GM19238 (cell line): ENCODE data around the gene MEGF11.

Experiments used
- DNase-seq: peaks from one replicate; pipeline ENCODE4 v3.0.0; 2011; ENCODE audit warnings: low spot score; ENCODE audit not compliant: insufficient read length

Gene MEGF11

DNA sequence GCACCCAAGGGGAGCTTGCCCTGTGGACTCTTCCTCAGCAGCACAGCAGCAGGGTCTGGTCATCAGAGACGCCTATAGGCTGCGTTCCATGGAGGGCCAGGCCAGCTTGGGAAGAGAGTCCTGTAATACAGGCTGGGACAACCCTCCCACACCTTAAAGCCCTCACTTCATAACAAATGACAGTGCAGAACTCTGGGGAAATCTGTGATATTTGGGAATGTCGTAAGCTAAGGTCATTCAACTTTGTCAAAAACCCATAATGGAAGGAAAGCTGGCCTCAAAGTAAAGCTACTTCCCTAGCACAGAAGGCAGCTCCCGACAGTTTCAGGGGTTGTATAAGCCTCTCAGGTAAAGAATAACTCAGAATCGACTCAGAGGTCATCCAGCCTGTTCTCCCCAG lies 133.1 kb downstream of the MEGF11 start:
- DNase-seq: no peak

DNA sequence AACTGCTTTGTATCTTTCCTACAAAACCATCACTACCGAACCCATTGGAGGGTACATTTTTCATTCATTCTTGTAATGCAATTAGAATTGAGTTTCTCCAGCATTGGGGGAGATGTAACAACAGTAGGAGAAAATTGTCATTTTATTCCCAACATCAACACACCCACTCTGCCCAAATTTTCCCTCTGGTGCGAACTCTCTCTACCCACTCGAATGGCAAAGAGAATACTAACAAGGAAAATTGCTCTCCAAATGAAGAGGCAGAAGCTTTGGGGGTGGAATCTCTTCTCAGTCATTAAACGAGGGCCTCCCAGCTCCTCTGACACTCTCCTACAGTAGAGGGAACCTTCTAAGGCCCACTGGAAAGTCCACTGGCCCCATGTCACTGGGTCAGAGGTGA lies 135.7 kb downstream of the MEGF11 start:
- no peak for DNase-seq

DNA sequence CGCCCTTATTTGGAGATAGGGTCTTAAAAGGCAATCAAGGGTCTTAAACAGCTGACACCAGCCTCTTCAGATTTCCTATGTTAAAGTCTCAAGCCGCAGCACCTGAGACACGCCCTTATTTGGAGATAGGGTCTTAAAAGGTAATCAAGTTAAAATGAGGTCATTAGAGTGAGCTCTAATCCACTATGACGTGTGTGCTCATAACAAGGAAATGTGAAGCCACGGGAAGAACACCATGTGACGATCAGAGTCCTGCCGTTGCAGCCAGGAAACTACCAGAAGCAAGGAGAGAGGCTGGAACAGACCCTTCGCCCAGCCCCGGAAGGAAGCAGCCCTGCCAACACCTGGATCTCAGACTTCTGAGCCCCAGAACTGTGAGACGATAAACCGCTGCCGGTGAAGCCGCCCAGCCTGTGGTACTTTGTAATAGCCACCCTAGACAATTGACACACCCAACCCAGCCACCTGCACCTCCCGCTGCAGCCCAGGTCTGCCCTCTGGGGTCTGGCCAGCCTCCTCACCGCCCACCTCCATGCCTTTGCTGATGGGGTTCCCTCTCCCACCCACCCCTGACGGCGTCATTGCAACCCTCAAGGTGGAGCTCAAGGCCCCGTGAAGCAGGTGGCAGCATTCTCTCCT lies 137.9 kb downstream of the MEGF11 start:
- DNase-seq: no peak

DNA sequence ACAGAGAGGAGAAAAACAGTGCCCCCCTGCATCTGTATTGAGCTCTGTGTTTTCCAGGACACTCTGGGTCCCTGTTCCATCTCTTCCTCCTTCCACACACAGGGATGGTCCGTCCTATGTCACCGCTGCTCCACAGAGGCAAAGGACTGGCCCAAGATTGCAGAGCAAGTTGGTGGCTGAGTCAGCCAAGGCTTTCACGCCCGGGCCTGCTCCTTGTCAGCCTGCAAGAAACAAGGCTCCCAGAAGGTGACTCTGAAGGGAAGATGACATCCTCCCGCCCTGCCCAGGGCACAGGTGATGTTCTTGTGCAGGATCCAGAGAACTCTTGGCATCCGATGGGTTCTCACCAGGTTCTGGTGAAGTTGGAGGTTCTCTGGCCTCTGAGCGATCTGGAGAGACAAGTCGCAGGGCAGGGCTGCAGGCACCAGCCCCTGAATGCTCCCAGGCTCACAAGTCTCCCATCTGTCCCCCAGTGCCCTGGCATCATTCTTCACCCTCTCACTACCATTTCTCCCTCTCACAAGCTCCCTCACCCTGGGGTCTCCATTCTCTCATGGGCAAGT lies 138.6 kb downstream of the MEGF11 start:
- no peak for DNase-seq

DNA sequence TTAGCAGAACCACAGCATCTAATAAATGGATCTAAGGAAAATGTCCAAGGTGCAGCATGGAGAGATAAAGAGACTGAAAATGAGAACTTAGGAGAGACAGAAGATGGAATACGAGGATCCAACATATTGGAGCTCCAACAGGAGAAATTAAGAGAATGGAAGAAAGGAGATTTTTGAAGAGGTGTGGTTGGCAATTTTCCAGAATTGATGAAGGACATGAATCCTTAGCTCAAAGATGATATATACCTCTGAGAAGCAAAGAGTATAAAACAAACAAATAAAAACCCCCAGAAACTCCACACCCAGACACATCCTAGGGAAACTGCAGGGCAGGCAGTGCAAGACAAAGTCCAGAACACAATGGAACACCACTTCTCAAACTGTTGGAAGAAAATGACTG lies 141.2 kb downstream of the MEGF11 start:
- no peak for DNase-seq

DNA sequence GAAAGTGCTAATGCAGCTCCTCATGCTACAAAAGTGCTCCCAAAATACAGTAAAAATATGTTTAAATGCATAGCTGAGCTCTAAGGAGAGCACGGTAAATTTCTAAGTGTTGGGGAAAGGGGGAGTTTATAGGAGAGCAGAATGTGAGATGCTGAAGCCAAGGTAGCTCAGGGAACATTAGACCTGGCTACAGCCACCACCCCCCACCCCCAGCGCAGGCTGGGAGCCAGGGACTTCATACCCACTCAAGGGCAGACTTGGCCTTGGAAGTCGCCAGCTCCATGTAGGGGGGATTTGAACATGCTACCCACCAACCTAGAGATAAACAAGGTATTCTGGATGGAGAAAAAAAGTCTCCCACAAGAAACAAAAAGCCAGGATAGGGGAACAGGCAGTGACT lies 142.2 kb downstream of the MEGF11 start:
- no peak for DNase-seq

DNA sequence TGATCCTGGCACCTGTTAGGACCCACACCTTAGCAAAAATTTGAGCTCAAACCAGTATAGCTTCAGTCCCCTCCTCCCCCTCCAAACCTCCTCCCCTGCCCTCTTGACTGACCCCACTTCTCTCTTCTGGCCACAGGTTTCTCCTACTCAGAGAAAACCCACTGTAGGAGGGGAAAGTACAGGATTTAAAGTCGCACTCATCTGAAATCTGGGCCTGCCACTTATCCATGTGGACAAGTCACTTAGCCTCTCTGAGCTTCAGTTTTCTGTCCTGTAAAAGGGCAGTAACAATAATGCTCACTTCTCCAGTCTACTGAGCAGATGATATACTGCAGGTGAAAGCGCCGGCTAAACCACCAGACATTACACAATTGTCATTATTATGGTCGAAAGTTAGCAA lies 142.7 kb downstream of the MEGF11 start:
- no peak for DNase-seq

DNA sequence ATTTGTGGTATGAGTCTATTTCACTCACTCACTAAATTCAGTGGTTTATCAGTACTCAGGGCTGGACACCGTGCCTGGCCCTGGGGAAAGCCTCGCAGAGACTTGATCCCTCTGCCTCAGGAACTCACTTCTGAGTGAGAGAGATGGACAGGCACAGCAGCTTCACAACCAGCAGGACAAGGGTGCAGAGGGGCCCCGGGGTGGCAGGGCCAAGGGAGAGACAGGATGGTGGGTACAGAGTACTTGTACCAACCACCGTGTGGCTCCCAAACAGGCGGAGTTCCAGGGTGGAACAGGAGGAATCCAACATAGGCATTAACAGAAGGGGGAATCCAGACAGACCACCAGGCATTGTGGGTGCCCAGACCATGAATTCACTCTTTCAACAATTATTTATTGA lies 143.7 kb downstream of the MEGF11 start:
- DNase-seq: no peak

DNA sequence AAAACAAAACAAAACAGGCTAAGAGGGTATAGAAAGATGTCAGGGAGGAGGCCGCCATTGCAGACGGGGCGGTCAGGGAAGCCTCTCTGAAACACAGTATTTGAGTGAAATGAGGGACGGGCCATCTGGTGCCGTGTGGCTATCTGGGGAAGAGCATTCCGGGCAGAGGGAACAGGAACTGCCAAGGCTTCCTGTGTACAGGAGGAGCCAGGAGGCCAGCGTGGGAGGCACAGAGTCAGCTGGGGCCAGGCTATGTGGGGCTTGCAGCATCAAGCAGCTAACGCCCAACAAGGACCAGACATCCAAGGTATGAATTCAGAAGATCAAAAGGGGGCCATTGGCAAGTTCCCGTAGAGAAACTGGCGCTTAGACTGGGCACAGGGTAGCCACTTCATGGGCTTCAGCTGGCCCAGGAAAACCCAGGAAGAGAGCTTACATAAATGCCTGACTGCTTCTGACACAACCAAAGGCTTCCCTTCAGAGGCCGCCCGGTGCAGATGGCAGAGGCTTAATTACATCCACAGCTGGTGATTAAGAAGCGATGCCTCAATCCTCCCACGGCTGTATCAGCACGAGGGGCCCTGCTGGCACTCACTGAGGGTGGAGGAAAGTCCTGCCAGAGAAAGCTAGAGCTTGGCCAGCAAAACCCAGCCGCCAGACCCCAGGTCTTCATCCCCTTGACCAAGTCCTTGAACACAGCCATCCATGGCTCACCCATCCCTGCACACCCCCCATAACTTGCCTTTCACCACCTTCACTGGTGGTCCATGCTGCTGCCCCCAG lies 144.9 kb downstream of the MEGF11 start:
- DNase-seq: no peak

DNA sequence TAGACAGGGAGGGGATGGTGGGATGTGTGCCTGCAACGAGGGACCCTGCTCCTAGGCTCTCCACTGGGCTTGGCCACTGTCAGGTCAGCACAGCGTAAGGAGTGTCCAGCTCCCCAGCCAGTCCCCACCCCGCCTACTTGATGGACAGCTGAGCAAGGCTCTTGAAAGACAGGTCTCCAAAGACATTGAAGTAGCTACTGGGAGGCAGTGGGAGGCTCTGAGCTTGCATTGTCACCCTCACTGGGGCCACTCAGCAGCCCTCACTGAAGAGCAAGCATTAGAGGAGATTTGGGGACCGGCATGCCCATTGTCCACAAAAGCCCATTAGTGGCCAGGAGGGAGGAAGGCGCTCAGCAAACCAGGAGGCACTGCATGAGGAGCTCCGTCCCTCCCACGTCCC lies 146.5 kb downstream of the MEGF11 start:
- no peak for DNase-seq

DNA sequence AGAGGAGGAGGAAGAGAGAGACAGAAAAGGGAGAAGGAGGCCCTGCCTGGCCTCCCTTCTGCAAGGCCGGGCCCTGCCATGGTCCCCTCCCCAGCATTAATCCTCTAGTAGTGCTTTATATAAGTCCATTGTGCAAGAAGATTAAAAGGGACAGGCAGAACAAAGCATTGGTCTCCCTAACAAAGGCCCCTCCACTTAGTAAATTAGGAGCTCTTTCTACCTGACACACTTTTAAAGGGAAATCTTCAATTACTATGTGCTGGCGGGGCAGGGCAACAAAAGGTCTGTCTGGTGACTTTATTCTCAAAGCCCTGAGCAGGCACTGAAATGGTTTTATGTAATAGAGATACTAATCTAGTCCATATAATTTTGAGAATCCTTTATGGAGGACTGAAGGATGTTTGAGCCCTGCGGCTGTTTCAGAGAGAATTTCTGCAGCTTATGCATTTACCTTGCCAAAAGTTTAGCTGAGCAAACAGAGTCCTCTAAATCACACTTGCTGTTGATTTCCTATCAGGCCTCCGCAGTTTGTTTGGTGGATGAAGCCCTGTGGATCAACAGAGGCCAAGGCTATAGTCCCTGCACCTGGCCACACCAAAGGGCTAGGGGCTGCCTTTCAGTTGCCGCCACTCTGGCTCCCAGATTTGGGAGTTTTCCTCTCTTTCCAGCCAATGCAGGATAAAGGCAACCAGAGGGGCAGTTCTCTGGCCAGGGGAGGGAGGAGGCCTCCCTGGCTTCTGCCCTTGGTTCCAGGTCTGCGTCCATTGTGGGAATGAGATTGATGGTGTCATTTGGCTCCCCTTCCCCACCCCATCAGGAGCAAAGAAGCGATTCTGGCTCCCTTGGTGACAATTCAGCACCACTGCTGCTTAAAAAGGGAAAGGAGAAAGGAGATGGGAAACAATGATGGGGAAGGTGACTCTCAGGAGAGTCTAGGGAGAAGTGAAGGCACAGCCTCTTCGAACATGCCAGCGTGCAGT lies 148.0 kb downstream of the MEGF11 start:
- DNase-seq: no peak

DNA sequence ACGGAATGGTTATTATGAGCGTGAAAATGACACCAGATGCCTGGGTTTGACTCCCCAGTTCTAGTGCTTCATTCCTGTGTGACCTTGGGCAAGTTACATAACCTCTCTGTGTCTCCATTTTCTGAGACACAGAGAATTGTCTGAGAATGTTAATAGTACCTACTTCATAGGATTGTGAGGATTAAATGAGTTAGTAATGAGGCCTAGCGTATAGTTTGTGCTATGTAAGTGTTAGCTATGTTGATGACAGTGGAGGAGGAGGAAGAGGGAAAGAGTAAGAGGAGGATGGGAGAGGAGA lies 150.3 kb downstream of the MEGF11 start:
- no peak for DNase-seq

DNA sequence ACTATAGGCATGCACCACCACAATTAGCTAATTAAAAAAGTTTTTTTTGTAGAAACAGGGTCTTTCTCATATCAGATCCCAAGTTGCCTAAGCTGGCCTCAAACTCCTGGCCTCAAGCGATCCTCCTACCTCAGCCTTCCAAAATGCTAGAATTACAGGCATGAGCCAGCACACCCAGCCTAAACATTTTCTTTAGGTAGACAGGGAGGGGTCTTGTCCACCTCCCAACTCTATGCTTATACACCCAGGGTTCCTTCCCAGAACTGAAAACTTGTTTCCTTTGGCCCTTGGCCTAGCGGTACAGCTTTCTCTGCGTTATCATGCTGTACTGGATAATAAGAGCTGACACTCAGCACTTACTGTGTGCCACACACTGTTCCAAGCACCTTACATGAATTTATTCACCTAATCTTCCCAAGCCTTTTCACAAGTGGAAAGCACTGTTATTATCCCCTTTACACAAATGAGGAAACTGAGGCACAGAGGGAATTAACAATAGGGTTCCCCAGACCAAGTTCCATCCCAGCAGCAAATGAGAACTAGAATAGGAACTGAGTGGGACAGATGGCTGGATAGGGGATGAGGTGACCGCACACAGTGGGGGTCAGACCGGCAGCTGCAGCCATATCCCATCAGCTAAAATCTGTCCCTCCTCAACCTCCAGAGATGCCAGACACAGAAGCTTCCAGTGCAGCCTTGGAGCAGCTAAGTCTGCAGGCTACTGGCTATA lies 150.8 kb downstream of the MEGF11 start:
- no peak for DNase-seq

DNA sequence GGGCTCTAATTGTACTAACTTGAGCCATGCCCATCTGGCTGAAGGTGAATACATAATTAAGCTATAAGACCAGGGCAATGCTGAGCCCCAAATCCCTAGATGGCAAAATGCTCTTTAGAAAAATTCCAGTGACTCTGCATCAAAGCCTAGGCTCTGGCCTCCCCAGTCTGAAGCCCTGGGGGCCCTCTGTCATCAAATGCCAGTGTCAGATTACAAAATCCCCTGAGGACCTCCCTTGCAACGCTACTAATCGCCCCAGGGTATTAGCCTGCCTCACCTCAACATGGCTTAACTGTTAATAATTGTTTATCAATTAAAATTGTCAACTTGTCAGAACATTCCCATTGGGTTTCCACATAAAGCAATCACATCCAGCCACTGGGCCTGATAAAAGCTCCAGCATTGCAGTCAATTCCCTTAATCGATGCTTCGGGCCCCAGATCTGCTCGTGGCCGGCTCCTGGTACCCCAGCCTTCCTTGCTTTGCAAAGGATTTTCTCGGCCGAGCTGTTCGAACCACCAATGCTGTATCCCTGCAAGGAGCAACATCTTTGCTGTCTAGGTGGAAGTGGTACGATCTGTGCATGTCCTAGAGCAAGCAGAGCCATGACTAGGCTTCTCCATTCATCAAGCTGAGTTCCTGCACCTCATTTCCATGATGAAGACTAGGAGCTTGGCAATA lies 151.7 kb downstream of the MEGF11 start:
- DNase-seq: no peak

DNA sequence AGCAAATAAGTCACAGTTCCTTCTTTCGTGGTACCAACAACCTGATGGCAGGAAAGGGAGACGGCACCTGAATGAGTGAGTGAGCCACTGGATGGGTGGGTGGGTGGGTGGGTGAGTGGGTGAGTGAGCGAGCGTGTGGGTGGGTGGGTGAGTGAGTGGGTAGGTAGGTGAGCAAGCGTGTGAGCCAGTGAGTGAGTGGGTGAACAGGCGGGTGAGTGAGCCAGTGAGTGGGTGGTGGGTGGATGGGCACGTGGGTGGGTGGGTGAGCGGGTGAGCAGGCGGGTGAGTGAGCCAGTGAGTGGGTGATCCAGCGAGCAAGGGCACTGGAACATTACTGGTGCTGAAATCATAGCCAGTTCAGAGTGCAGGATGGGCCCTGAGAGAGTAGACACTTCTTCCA lies 152.8 kb downstream of the MEGF11 start:
- no peak for DNase-seq

DNA sequence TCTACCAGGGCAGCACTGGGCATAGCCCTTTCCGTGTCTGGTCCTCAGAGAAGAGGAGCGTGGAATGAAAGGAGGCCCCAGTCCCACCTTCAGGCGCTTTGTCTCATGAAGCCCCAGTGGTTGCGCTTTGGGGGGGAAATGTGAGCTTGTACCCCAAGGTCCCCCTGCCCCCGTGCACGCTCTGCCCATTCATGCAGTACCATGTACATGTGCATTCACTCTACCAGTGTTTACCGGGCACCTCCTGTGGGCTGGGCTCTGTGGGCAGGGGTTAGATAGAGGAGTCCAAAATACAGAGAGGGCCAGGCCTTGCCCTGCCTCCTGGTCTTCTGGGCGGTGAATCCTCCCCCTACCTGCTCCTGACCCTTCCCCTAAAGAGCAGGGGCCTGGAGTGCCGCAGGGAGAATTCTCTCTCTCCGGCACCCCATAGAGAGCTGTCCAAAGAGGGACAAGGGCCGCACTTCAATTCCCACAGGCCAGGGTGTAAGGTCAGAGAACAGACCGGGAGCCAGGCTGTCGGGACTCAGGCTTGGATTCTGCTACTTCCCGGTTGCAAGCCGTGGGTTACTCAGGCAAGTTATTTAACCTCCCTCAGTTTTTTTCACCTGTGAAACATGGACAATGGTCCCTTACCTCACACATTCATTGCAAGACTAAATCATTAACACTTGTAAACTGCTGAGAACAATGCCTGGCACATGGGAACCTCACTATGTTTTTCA lies 153.4 kb downstream of the MEGF11 start:
- no peak for DNase-seq

DNA sequence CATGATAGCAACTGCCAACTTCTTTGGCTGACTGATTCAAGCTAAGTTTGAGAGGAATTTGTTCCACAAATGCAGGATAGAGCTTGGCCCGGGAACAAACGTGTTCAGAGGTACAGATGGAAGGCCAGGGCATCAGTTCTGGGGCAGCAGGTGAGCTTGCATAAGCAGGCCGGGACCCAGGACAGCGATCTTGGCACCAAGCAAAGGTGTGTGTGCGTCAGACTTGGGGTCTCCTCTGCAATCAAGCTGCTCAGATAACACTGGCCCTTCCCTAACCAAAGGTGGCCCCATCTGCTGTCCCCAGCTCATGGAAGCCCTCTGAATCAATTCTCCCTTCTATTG lies 155.6 kb downstream of the MEGF11 start:
- no peak for DNase-seq

DNA sequence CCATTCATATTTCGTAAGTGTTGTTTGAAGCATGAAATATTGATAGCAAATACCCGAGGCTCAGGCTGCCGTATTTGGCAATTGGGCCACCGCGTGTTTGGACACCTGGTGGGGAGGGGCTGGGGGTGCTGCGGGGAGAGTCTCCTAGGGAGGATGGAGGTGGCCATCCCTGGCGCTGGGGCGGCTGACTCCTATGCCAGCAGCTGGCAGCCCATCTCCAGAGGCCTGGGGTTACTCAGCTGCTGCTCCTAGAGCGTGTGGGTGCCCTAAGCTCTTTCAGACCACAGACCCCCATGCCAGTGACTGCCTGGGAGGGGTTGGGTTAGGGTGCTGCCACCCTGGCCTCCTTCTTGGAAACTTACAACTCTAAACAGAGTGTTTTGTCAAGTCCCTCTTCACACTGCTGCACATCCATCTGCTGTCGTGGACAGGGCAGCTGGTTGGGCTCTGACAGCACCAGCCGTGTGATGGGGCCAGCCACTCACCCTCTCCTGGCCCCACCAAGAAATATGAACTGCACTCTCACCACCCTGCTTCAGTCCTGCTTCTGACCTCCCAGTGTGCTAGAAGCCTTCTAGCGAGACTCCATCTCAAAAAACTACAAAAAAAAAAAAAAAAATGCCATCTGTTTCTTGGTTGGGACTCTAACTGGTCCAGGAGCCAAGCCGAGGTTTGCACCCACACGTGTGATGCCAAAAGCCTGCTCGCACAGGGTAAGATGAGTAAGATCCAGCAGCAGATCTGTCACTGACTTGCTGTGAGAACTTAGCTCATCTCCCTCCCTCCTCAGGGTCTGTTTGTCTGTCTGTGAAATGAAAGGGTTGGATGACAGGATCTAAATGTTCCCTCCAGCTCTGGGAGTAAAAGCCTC lies 156.2 kb downstream of the MEGF11 start:
- DNase-seq: no peak

DNA sequence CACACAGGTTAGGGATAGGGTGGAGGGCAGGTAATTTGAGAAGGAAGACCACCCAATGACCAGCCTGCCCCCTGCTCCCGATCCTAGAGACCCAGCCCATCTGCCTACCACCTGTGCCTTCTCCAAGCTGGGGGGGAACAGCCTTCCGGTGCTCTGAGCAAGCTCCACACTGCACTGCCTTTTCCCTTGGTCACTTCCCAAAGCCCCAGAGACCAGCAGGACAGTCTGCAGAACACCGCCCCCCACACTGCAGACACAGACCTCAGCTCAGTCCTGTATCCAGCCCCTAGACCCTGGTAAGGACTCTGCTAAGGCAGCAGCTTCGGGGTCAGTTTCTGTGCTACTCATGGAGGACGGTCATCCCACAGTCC lies 156.9 kb downstream of the MEGF11 start:
- DNase-seq: no peak
